ENCODE results near the gene DUSP3.

DUSP3 gene

GRCh38 chr17:43722870-43723665, 55.7 kb downstream of the DUSP3 start:
- no peak for DNase-seq

GRCh38 chr17:43722269-43722619, 56.5 kb downstream of the DUSP3 start:
- DNase-seq = no peak

GRCh38 chr17:43721537-43722268, 57.1 kb downstream of the DUSP3 start:
- DNase-seq = no peak

GRCh38 chr17:43720311-43721060, 58.3 kb downstream of the DUSP3 start:
- peak; percentile 80 for DNase-seq

- peak; percentile 63 for DNase-seq
Measured at GRCh38 chr17:43719578-43719977, 59.2 kb downstream of the DUSP3 start.

- DNase-seq = no peak
Measured at GRCh38 chr17:43718544-43718943, 60.2 kb downstream of the DUSP3 start.

GRCh38 chr17:43717913-43718312, 60.9 kb downstream of the DUSP3 start:
- no peak for DNase-seq

Data from hematopoietic multipotent progenitor cell treated with erythropoietin and hydrocortisone succinate and interleukin-3 and kit ligand, for 4 days (in vitro differentiated cells).